IMR-90 (cell line): Measurements from ENCODE around the gene HPN.
A peak's percentile ranks its signal among the peaks of the same experiment; 100 is the strongest.

Experiments used
- BHLHE40 ChIP-seq: fragments of 150-350 bp; IDR thresholded peaks from 2 replicates; pipeline ENCODE4 v1.6.1; 2016; ENCODE audit warnings: mild to moderate bottlenecking, low read depth, low read length
- CEBPB ChIP-seq: IDR thresholded peaks from 2 replicates; pipeline ENCODE4 v1.6.1; 2012; ENCODE audit warnings: low read depth, low read length, improper control_type of control experiment
- POLR2A ChIP-seq: IDR thresholded peaks from 2 replicates; pipeline ENCODE4 v1.6.1; 2012; ENCODE audit warnings: mild to moderate bottlenecking, low read depth, low read length

- peak; percentile 84 for TF ChIP-seq CEBPB
- TF ChIP-seq POLR2A = no peak
- TF ChIP-seq BHLHE40 = no peak
Measured at GRCh38 chr19:35006342-35006998, 35.1 kb upstream of the HPN start.
